ENCODE data around the gene IRF6.
"Not testable (repeated sequence)": the region's sequence is repeated elsewhere in the genome, so short reads cannot be mapped to it uniquely, and the experiment has no call there.

IRF6 gene

DNA sequence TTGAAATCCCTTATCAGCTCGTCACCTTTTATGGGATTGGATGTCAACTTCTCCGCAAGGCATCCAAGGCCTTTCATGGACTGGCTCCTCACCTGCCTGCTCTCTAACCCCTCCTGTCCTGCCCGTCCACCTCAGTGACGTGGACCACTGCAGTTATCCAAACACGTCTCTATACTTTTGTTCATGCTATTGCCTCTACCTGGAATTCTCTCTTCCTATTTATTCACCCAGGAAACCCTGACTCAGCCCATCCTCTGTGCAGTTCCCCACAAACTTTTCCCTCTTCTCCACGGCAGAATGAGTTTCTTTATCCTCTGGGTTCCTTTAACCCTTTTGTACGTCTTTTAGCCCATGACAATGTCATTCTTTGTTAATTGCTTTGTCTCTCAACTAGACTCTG is 16.8 kb upstream of the IRF6 start:
- no peak for DNase-seq

DNA sequence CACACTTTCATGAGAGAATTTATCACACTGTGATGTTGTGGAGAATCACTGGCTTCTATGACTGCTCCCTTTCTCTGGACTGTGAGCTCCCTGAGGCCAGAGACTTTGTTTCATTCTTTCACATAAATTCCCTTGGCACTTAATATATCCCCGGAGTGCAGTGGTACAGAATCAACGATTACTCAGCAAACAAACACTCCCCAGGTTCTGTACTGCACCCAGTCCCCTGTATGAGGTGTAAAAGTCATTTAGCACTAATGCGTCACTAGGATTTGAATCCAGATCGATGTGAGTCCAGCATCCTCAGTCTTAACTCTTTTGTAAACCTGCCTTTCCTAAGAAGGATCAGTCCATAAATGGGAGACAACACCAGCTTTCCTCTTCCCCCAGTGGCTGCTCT is 15.0 kb upstream of the IRF6 start:
- DNase-seq: no peak

DNA sequence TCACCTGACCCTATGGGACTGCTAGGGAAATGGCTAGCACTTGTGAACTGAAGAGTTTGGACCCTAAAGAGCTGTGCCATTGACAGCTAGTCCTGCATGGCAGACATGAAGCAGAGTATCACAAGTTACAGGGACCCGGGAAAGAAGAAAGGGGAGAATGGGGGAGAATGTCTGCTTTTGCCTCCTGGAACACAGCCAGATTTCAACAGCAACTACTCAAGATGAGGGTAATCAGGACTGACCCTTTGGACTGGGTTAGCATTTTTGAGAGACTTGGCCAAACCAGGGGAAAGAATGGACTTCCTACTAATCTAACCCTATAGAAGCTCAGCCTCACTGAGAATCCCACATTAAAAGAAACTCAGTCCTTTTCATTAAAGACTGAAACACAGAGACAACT is 13.1 kb upstream of the IRF6 start:
- no peak for DNase-seq

- no peak for DNase-seq
These were observed 11.7 kb upstream of the IRF6 start for GRCh38 chr1:209817691-209818090.

- DNase-seq: no peak
These were observed 11.0 kb upstream of the IRF6 start for GRCh38 chr1:209816923-209817322.

GRCh38 chr1:209815931-209816341 is 10.0 kb upstream of the IRF6 start:
- no peak for DNase-seq

- DNase-seq: peak; percentile 10
These were observed 9.5 kb upstream of the IRF6 start for GRCh38 chr1:209815490-209815889.

- no peak for DNase-seq
These were observed 8.0 kb upstream of the IRF6 start for GRCh38 chr1:209813902-209814301.

DNA sequence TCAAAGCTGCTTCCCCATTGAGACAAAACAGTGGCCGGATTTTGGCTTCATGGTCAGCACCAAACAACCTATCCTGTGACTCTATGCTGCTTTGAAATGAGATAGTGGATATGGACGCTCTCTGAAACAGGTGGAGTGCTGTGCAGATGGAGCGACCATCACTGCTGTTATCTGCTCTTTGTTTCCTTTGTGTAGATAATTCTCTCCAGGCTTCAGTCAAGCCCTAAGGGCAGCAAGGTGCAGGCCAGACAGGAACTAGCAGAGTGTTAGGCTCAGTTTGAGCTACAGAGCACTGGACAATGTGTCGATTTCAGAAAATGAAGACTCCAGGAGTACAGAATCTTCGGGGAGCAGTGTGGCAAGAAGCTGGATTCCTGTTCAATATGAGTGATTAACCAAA is 4.8 kb upstream of the IRF6 start:
- no peak for DNase-seq

DNA sequence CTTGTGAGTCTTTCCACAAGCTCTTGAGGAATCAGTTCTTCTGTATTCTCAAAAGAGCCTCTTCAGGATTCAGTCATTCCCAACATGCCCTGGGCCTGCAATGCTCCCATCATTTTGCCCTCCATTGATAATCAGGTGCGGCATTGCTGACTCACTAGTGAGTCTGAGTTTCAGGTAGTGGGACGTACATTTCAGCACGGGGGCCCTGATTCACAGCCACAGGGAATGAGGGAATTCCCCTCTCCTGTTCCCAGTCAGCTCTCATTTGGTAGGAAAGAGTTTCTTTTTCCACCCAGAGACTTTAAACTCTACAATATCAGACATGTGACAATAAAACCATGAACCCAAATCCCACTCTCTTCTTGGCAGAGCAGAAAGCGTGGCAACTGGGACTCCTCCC is 3.7 kb upstream of the IRF6 start:
- DNase-seq: no peak

GRCh38 chr1:209808059-209808581 is 2.2 kb upstream of the IRF6 start:
- no peak for DNase-seq

DNA sequence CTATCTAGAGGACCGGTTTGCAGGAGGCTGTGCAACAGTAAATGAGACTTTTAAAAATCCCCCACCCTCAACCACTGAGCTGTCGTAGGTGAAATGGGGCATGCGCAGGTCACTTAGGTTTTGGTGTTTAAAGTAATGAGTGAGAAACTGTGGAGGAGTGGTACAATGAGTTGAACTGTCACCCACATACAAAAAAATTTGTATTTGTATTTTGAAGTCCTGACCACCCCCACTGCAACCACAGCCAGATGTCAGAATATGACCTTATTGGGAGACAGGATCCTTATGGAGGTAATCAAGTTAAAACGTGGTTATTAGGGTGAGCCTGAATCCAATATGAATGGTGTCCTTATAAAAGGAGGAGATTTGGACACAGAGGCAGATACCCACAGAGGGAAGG is 1.6 kb upstream of the IRF6 start:
- DNase-seq: no peak

DNA sequence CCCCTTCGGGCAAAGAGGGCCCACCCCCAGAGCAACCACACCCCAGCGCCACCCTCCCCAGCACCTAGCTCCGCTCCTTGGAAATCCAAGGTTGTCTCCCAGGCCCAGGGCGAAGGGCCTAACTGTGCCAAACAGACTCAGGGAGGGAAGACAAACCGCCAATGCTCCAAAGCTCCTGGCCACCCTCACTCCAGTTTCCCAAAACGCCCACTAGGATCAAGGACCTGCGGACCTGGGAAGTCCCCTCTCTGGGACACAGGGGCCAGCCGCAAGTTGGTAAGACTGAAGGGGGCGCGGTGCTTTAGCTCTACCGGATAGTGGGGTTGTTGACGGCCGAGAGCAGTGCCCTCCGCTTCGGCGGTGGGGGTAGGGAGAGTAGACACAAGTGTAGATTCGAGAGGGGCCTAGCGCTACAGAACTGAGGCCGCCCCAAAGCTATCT is 581 bp downstream of the IRF6 start:
- DNase-seq: no peak

DNA sequence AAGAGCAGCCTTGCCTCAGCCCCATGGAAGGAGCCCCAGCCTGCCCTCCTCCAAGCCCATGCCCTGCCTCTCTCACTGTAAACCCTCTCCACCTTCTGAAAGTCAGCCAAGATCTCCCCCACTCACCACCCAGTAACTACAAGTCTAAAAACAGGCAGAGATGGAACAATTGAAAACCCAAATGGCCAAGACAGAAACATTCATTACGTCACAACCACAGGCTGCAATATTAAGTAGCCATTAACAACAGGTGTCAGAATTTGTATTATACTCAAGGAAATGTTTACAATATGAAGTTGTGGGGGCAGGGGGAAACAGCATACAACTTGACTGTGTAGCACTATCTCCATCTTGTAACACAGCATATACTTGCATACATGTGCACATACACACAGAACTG is 2.4 kb downstream of the IRF6 start:
- no peak for DNase-seq

DNA sequence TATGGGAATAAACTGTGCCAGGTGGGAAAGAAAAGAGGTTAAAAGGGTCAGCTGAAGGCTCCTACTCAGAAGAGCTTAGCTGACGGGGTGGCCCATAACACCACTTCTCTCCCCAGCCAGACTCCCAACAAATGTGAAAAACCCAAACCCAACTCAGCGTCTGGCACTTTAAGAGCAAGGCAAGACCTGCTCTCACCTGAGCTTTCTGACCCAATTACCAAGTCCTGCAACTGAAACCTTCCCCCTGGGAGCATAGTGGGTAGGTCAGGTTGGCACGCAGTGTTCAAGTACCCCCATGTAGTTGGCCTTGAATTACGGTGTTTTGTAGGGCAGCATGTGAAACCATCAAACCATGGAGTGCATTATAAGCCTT is 3.2 kb downstream of the IRF6 start:
- DNase-seq: no peak

- DNase-seq: no peak
These were observed 3.7 kb downstream of the IRF6 start for GRCh38 chr1:209802117-209802779.

- no peak for DNase-seq
These were observed 4.7 kb downstream of the IRF6 start for GRCh38 chr1:209800984-209801834.

DNA sequence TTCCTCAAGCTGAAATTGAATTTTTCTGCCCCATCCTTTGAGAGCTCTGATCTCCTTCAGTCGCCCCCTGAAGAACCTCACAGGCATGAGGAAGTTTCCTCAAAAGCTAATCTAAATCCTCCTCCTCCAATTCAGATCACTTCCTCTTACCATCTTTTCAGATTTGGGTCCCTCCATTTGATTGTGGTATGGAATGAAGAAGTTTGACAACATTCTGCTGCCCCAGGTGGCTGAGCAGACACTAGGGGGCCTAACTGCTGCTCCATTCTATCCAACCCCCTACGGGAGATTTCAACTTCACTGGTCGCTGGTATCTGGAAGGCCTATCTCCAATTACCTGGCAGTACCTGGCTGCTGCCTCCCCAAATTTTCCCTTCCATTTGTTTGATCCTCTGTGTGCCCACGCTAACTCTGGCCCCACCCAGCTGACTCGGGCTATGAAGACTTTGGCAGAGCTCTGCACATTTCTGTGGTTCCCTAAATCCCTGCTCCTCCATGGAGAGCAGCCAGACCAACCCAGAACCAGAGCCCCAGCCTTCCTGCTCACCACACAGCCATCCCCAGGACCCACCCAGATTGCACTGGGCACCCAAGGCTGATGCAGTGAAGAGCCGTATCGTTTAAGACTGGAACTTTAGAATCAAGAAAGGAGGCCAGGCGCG is 7.8 kb downstream of the IRF6 start:
- no peak for DNase-seq

DNA sequence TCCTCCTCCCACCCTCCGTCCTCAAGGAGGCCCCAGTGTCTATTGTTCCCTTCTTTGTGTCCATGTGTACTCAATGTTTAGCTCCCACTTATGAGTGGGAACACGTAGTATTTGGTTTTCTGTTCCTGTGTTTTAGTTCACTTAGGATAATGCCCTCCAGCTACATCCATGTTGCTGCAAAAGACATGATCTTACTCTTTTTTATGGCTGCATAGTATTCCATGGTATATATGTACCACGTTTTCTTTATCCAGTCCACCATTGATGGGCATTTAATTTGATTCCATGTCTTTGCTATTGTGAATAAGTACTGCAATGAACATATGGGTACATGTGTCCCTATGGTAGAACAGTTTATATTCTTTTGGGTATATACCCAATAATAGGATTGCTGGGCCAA is 12.2 kb downstream of the IRF6 start:
- DNase-seq: not testable (repeated sequence)

- no peak for DNase-seq
These were observed 14.0 kb downstream of the IRF6 start for GRCh38 chr1:209791920-209792319.

DNA sequence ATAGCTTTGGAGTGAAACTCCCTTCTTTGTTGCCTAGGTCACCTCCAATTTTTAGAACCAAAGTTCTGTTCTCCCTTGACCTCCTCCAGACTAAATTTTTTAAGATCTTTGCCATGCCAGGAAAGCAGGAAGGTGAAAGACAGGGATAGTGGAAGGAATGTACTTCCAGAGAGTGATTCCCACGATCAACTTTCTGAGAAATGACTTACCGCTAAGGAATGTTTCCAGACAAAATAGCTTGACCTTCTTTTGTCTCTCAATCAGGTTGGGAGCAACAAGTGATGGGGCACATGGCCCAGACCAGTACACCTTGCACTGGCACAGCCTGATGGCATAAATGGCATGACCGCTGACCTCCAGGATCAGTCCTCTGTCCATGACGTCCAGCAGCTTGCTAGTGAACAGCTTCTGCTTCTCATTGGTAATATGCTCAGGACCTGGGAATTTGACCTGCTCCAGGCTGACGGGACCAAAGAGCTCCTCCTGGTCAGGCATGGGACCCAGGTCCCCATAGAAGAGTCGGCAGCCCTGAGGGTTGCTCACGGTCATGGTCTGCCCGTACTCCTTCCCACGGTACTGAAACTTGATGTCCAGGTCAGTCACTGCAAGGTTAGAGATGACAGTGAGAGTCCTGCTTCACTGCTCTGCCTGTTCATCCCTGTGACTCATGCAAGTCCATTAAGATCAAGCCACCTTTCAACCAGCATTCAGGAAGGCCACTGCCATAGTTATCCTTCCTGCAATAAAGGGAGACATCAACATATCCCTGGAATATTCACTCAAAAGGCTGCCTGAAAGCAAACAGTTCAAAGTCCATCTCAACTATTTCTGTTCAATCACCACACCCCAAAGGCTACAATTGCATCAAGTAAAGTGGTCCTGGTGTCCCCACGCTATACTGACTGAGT is 15.4 kb downstream of the IRF6 start:
- no peak for DNase-seq

DNA sequence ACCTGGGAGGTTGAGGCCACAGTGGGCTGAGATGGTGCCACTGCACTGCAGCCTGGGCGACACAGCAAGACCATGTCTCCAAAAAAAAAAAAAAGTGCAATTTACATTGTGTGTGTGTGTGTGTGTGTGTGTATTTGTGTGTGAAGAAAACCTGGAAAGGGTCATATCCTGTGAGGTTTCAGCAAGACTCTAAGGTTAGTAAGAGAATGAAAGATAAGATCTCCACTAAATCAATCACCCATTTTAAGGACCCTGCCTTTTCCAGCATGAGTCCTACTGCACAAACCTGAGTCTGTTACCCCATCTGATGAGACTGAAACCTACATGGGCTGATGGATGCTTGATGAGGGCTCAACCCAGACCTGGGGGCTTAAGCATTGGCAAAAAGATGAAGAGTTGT is 16.7 kb downstream of the IRF6 start:
- DNase-seq: no peak

- no peak for DNase-seq
These were observed 18.4 kb downstream of the IRF6 start for GRCh38 chr1:209787551-209787950.

Measured in CD4-positive, alpha-beta T cell treated with Interleukin-10 for 1 hour (primary cell).